Fibroblast of skin of right quadriceps (primary cell): Measurements from ENCODE around the gene MMD.
"Not testable (repeated sequence)": the region's sequence is repeated elsewhere in the genome, so short reads cannot be mapped to it uniquely, and the experiment has no call there.

ENCODE experiments used
- DNase-seq: peaks from one replicate; pipeline ENCODE4 v3.0.0-alpha.2; 2013

The MMD gene

GRCh38 chr17:55390364-55390977 lies 31.2 kb downstream of the MMD start:
- DNase-seq: no peak

- not testable (repeated sequence) for DNase-seq
These were observed 31.9 kb downstream of the MMD start for GRCh38 chr17:55389715-55390114.

GRCh38 chr17:55388842-55389241 lies 32.8 kb downstream of the MMD start:
- DNase-seq: no peak

DNA sequence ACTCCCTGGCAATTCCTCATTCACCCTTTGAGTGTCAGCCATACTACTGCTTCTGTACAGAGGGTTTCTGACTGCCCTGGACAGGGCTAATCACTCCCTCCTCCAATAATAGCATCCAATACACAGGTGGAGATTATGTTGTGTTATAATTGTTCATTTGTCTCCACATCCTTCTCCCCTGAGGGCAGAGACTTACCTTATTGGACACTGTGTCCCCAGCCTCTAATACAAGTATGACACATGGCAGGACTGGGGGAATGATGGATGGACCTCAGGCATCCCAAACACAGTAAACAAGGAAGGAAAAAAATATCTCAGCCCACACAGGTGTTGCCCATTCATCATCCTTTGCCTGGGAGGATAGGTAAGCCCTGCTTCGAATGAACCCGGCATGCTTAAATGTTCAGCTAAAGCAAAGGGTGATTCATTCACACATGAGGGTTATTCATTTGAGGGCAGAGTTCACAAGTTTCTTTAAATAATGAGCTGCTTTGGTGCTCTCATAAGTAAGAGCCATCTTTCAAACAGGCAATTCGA lies 34.8 kb downstream of the MMD start:
- no peak for DNase-seq

DNA sequence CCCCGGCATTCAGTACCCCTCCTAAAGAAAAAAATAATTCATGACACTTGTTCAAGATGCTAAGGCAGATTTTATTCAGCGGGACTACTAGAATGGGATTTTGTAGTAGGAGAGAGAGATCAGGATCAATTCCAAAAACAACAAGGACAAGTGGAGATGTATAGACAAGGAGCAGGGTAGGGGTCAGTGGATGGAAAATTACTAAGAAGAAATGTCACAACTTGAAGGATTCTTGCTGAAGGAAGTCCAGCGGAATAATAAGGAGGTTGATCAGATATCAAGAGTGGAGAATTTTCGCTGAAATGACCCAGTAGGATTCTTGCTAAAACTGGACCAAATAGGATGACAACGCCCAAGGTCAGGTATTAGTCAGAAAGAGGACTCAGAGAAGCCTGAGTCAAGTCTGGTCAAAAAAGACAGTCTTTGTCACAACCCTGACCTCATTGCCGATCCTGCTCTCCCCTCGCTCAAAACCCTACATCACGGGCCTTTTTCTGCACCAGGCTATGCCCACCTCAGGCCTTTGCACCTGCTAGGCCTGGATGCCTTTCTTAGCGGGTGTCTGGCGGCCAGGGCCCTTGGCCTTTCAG lies 36.9 kb downstream of the MMD start:
- DNase-seq: no peak

GRCh38 chr17:55383771-55384642 lies 37.6 kb downstream of the MMD start:
- DNase-seq: no peak

DNA sequence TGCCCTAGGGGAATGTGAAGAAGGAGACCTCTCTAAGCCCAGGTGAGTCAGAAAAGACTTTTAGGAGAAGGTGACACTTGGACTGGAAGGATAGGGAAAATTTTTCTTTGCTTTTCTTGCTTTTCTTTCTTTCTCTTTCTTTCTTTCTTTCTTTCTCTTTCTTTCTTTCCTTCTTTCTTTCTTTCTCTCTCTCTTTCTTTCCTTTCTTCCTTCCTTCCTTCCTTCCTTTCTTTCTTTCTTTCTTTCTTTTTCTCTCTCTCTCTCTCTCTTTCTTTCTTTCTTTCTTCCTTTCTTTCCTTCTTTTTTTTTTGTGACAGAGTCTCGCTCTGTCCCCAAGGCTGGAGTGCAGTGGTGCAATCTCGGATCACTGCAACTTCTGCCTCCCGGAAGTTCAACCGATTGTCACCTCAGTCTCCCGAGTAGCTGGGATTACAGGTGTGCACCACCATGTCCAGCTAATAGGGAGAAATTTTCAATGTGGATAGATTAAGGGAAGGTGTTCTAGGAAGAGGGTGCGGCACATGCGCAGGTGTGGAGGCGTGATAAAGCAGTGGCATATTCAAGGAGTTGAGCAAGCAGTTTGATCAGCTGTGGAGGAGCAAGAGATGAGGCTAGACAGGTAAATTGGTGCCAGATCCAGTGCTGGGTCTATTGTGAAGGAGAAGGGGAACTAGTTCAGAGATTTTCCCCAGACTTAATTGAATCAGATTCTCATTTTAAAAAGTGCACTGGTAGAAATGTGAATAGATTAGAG lies 40.4 kb downstream of the MMD start:
- no peak for DNase-seq

DNA sequence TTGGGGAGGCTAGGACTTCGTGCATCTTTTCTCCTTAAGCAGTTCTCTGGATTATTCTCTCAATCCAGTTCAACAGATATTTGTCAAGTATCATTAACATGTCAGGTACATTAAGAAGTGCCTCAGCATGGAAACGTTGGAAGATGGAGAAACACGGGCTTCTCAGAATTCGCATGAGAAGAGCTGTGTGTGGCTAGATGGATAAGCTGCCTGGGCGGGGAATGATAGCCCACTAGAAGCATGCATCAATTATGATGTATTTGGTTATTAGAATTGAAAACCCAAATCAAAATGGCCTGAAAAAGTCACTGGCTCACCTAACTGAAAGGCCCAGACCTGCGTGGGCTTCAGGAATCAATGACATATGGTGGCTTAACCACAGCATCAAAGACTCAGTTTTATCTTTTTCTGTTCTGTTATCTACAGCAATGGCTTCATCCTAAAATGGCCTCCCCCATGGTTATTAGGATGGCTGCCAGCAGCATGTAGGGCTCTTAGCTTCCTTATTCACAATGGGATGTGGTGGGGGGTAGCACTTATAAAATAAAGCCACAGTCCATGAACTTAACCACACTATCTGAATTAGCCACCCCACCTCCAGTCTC lies 43.9 kb downstream of the MMD start:
- DNase-seq: no peak

GRCh38 chr17:55368706-55369105 lies 52.9 kb downstream of the MMD start:
- DNase-seq: no peak

GRCh38 chr17:55366020-55366481 lies 55.6 kb downstream of the MMD start:
- no peak for DNase-seq

DNA sequence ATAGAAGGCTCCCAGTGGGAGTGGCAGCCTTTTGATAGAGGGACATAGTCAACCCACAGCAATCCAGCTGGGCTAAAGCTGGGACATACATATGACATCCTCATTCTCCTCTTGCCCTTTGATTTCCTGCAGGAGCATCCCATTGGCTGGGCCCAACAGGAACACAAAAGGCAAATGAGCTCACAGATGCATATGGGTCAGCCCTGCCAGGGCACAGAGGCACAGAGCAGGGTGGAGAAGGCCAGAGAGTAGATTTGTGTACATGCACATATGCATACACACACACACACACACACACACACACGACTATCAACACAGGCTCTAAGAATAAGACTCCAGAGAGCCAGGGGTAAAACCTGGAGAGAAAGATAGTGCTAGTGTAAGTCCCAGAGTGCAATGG lies 58.6 kb downstream of the MMD start:
- DNase-seq: no peak

- DNase-seq: no peak
These were observed 60.7 kb downstream of the MMD start for GRCh38 chr17:55360971-55361370.

DNA sequence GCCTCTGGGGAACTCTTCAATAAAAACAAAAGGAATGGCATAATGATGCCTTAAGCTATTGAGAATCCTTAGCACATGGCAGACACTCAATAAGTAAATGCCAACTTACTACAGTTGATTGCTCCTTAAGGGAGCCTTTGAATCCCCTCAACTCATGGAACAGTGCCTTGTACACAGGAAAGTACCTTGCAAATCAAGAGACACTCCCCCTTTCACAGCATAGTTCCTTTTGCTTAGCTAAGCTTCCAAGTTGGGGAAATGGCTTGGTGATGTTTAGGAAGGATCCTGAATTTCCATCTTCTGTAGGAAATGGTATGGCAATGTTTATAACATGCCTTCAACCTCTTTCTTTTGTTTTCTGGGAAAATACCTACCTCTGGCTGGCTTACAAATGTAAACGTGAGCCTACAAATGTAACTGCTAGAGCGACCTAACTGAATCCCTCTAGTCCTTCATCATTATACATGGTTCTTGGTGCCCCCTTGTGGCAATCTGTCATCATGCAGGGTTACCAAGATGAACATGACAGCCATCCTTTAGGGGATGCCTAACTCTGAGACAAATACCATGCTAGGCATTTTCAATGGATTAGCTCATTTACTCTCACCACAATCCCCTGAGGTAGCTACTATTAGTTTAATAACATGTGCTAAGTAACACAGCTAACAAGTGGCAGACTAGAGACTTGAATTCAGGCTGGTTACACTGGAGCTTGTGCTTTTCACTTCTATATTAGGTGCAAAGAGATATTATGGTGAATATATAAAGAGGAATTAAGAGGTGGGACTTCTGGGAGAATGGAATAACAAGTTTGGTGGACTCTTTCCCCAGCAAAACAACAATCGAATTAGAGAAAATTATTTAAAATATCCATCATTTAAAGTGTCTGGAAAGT lies 65.0 kb downstream of the MMD start:
- DNase-seq: peak; percentile 62

GRCh38 chr17:55354941-55355340 lies 66.7 kb downstream of the MMD start:
- DNase-seq: no peak

- DNase-seq: no peak
These were observed 67.6 kb downstream of the MMD start for GRCh38 chr17:55354010-55354409.

GRCh38 chr17:55351226-55351625 lies 70.4 kb downstream of the MMD start:
- DNase-seq: no peak

- no peak for DNase-seq
These were observed 70.8 kb downstream of the MMD start for GRCh38 chr17:55350825-55351205.

- DNase-seq: peak; percentile 50
These were observed 72.8 kb downstream of the MMD start for GRCh38 chr17:55348749-55349354.

GRCh38 chr17:55347341-55347740 lies 74.3 kb downstream of the MMD start:
- DNase-seq: no peak

- DNase-seq: no peak
These were observed 75.0 kb downstream of the MMD start for GRCh38 chr17:55346658-55347057.

DNA sequence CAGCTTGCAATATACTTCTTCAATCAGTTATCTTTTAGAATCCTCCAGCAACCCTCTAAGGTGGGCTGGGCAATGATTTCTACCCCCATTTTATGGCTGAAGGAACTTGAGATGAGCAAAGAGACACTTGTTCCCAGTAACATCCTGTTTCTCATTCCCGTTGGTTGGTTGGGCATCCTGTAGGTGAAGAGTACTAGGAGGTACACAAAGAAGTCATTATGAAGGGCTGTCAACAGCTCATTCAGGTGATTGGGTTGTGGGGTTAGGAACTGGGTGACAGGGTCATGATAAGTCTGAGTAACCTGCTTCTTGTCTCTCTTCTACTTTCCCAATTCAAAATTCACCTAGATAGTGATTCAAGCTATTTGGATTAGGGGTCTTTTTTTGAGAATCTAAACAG lies 76.5 kb downstream of the MMD start:
- DNase-seq: no peak
